Cerebellar cortex (tissue), 1 donor: ENCODE data around the gene ARL14.

ENCODE experiments used
- DNase-seq: peaks from one replicate; pipeline ENCODE4 v3.0.0-alpha.2; 2015; ENCODE audit warnings: low spot score

ARL14 gene

DNA sequence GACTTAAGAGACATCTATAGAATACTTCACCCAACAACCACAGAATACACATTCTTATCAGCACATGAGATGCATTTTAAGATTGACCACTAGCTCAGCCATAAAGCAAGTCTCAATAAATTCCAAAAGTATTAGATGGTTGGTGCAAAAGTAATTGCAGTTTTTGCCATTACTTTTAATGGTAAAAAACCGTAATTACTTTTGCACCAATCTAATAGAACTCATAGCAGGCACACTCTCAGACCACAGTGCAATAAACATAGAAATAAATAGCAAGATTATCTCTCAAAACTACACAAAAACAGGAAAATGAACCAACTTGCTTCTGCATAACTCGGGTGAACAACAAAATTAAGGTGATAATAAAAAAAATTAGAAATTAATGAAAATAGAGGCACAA, 45.4 kb downstream of the ARL14 start:
- DNase-seq = no peak

DNA sequence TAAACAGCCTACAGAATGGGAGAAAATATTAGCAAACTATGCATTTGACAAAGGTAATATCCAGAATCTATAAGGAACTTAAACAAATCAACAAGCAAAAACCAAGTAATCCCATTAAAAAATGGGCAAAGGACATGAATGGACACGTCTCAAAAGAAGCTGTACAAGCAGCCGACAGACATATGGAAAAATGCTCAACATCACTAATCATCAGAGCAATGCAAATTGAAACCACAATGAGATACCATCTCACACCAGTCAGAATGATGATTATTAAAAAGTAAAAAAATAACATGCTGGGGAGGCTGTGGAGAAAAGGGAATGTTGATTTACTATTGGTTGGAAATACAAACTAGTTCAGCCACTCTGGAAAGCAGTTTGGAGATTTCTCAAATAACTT, 48.4 kb downstream of the ARL14 start:
- DNase-seq = no peak
